Thyroid gland (tissue), 4 donors: ENCODE measurements around the gene TAS2R41.

Experiments used
- POLR2A ChIP-seq, 2 donors: fragments of 450-650 bp; IDR thresholded peaks; one replicate each; pipeline ENCODE4 v1.6.1; 2017; ENCODE audit warnings: antibody characterized with exemption in 2 of 2, mild to moderate bottlenecking in 2 of 2, moderate library complexity in 1 of 2
- TF ChIP-seq, protein P1 (sequence below), 6 experiments: fragments of 200-600 bp in 3 of 6; fragments of 450-650 bp in 3 of 6; sonication (generic) in 3 of 6; IDR thresholded peaks; one replicate each; pipeline ENCODE4 v1.5.1; 2016 to 2019; ENCODE audit warnings: antibody characterized with exemption in 6 of 6, mild to moderate bottlenecking in 2 of 6, inconsistent platforms in 1 of 6, moderate library complexity in 1 of 6

DNA sequence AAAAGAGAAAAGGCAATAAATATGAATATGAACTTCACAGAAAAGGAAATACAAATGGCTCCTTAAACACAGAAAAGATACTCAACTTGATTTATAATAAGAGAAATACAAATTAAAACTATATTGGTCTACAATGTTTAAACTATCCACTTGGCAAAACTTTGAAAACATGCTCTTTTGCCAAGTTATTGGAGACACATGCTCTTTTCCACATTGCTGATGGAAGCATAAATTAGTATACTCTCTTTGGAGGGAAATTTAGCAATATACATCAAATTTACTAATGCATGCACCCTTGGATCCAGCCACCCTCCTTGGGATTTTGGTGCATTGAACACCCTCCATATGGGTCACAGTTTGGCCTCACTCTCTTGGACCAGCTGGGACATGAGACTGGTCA lies 26.6 kb upstream of the TAS2R41 start:
- TF ChIP-seq, protein P1, sequence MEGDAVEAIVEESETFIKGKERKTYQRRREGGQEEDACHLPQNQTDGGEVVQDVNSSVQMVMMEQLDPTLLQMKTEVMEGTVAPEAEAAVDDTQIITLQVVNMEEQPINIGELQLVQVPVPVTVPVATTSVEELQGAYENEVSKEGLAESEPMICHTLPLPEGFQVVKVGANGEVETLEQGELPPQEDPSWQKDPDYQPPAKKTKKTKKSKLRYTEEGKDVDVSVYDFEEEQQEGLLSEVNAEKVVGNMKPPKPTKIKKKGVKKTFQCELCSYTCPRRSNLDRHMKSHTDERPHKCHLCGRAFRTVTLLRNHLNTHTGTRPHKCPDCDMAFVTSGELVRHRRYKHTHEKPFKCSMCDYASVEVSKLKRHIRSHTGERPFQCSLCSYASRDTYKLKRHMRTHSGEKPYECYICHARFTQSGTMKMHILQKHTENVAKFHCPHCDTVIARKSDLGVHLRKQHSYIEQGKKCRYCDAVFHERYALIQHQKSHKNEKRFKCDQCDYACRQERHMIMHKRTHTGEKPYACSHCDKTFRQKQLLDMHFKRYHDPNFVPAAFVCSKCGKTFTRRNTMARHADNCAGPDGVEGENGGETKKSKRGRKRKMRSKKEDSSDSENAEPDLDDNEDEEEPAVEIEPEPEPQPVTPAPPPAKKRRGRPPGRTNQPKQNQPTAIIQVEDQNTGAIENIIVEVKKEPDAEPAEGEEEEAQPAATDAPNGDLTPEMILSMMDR (IDR thresholded peaks at IDR 0.05), result no peak
- no peak for TF ChIP-seq POLR2A (IDR thresholded peaks at IDR 0.05)
